GM19455 (cell line): ENCODE results near the gene RIGI.
"Not testable (repeated sequence)": the region's sequence is repeated elsewhere in the genome, so short reads cannot be mapped to it uniquely, and the experiment has no call there.

Experiments
- ATAC-seq: cut with Tn5 transposase; IDR thresholded peaks from one replicate; pipeline ENCODE4 v1.9.1; 2021; ENCODE audit not compliant: unreplicated experiment

The RIGI gene

DNA sequence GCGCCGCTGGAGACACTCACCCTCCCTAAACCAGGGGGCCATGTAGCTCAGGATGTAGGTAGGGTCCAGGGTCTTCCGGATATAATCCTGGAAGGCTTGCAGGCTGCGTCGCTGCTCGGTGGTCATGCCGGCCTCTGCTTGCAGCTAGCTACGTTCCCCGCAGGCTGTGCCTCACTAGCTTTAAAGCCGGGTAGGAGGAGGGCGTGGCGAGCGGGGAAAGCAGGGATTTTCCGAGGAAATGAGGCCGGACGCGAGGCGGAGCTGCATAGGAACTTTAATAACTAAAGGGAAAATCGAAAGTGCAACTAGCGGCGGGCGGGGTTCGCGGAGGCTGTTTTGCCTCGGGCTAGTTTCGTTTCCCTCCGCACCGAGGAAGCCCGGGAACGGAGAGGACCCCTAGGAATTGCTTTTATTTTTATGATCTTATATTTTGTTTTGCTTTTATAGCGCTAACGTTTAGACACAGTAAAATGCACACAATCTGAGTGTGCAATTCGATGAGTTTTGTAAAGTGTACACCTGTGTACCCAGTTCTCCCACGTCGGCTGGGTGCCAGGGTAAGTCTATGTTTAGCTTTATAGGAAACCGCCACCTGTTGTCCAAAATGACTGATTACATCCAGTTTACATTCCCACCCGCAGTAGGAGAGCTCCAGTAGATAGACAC lies at the start of gene RIGI:
Gene RIGI (minus strand): TSS at position 156 of the 666 bp plus-strand sequence. CDS start 30 bp downstream, at position 126.
- ATAC-seq: peak; percentile 68

DNA sequence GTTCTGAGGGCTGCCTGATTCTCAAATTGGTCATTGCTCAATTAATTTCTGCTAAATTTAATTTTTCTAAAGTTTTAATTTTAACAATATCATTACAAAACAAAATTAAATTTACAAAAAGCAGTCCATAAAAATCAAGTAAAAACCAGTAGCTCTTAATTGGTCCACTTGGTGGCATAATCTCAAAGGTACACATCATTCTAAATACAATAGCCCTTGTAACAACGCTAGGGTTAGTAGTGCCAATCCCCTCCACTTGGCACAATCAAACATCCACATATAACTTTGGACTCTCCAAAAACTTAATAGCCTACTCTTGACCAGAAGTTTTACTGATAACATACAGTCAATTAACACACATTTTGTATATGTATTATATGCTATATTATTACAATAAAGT lies 48.9 kb upstream of the RIGI start:
- no peak for ATAC-seq

DNA sequence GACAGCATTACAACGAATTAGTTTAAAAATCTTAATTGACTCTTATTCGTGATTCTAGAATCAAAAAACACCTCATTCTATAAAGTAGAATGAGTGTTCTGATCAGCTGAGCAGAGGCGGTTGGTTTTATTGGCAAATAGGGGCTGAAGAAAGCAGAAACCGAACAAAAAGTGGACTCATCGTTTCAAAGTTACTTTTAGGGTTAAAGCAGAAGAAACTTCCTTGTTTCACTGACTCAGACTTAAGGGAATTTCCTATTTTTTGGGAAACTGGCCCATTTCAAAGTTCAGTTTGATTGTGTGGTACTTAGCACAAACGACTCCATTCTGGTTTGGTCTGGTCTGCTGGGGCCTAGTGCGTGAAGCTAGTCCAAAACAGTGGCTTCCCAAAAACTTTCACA lies 47.8 kb upstream of the RIGI start:
- ATAC-seq: no peak

DNA sequence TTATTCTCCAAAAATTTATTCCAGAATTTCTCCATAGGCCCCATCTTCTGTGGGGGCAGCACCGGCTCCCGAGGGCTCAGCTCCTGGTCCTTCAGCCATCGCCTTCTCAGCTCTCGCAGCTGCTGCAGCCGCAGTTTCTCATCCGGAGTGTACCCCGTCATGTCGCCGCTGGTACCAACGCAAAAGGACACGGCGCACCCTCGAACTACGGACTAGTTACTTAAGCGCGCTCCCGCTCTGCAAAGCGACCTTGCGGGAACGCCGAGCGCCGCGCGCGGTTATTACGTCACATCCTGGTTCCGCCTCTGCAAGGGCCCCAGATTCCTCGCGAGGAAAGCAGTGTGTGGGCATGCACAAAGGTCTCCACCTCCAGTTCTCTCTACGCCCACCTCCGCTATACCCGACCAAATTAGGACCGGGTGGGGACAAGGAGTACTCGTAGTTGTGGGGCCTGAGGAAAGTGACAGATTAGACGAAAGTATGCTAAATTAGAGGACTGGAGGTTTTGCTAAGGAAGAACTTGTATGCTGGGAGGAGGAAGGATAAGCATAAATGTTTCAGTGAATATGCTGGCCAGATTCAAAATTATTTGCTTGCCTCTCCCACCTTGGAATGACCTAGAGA lies 47.0 kb upstream of the RIGI start, which contains the start of gene NDUFB6:
Gene NDUFB6 (minus strand): TSS at position 260 of the 624 bp plus-strand sequence. CDS start 99 bp downstream, at position 161.
- peak; percentile 80 for ATAC-seq

DNA sequence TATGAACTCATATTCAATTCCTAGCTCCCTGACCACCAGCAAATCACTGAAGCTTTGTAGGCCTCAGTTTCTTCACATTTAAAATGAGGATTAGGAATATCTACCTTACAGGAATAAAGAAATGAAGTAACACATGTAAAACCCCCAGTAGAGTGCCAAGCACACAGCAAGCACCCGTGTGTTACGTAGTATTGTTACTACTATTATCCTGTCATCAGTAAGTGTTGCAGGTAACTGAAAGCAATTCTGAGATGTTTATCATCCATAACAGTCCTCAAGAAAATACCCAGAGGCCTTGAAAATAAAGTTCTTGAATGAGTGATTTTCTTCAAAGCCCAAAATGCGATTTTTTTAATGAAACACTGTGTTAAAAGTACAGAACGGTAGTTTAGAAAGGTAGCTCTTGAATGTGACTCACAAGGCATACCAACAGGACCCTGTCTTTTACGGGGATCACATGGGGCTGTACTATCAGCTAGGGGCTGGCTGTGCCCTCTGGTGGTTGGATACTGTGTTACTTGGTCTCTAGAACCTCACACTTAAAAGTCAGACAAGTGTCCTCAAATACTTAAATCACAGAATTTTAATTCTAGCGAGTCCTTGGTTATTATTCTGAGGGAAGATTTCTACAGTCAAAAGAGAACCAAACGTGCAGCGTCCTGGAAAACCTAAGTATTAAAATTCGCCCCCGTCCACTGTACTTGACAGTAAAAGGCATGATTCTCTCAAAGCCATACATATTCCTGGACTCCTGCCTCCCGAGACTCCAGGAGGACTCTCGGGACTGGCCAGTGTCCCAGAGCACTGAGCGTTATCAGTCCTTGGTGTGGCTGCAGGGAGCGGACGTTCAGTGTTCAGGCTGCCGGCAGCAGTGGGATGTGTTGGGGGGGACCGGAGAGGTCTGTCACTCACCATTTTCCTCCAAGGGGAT lies 46.2 kb upstream of the RIGI start:
- peak; percentile 90 for ATAC-seq

DNA sequence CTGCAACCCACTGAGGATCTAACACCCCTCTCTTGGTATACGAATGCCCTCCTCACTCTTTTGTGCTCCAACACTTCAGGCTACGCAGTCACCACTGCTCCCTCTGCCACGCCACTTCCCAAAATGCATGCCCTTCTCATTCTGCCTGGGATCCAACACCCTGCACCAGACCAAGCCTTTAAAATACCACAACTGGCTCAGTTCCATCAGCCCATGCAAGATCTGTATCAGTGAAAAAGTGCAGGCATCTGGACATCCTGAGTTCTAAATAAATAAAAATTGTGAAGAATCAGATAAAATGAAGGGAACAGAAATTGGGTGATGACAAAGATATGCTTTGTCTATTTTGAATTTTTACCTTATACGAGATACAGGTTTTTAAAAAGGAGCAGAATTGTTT lies 44.3 kb upstream of the RIGI start:
- no peak for ATAC-seq

DNA sequence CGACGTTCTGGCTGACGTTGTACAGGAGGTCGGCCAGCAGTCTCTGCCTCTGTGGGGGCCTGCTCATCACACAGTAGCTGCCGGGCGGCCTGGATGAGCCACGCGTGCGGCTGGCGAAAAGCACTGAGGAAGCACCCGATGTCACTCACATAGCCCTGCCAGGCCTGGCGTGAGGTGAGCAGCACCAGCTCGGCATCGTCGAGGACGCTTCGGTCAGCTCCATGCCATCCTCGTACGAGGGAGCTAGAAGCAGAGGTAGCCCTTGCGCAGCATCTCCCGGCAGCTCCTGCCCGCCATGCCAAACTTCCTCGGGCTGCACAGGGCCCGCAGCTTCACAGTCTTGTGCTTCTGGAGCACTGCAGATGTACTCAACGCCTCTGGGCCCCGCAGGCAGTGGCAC lies 40.8 kb upstream of the RIGI start:
- no peak for ATAC-seq

DNA sequence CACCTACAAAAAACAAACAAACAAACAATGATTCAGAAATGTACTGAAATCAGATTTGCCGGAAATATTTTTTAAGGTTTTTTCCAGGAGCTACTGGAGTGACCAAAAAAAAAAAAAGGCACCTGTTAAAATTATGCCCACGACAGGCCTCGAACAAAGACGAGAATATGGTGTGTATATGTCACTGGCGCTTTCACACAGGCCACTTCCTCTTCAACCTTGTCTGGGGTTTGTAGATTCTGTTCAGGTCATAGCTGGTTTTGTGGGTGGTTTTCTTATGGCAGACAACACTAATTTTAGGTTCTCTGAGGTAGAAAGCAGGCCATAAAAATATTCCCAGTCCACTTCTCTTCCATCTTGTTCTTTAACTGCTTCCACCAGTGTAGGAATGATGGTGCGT lies 40.0 kb upstream of the RIGI start:
- ATAC-seq: no peak

DNA sequence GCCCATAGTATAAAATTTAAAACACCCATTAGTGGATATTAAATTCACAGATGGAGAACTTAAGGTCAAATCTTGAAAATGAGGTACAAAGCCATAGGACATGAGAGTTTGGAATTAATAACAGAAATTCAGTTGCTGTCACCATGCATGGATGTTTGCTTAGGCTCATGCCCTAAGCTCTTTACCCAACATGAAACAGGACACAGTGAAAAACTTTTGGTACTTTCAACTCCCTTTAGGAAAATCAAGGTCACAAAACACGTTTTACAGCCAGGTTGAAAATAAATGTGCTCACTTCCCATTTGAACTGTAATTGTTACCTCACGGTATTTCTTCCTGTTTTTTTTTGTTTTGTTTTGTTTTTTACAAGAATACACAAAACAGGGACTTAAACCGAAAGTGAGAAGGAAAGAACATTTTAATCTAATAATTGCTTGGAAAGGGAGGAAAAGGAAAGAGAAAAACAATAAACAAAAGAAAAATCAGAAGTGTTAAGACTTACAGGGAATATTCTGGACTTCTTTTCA lies 32.5 kb upstream of the RIGI start:
- ATAC-seq: no peak

DNA sequence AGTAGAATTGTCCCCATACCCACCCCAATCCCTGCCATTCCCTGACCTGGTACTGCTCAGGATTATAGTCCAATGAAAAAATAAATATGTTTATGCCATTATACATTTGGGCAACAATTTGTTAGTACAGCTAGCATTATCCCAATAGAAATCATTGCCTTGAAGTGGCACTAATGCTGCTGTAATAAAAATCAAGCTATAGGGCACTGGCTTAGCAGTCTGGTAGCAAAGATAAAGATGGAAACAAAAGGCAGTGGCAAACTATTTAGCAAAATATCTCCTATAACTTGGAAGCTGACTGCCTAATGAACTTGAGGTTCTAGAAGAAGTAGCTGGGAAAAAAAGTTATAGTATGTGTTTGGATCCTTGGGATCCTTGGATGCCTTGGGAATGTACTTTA lies 28.6 kb upstream of the RIGI start:
- no peak for ATAC-seq

DNA sequence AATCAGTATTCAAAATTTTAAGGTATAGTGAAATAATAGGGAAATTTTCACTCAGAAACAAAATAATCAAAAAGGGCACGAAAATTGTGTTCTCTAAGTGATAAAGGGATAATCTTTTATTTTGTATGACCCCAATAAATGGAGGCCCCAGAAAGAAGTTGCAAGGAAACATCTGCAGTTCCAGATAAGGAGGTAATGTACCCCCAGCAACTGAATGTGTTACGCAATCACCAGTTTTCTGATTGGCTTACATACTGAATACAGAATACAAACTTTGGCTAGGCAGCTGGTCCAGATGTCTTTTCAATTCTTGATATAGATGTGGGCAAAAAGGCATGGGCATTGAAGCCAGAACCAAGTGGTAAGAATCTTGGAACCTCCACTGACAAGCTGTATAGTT lies 28.1 kb upstream of the RIGI start:
- ATAC-seq: no peak

DNA sequence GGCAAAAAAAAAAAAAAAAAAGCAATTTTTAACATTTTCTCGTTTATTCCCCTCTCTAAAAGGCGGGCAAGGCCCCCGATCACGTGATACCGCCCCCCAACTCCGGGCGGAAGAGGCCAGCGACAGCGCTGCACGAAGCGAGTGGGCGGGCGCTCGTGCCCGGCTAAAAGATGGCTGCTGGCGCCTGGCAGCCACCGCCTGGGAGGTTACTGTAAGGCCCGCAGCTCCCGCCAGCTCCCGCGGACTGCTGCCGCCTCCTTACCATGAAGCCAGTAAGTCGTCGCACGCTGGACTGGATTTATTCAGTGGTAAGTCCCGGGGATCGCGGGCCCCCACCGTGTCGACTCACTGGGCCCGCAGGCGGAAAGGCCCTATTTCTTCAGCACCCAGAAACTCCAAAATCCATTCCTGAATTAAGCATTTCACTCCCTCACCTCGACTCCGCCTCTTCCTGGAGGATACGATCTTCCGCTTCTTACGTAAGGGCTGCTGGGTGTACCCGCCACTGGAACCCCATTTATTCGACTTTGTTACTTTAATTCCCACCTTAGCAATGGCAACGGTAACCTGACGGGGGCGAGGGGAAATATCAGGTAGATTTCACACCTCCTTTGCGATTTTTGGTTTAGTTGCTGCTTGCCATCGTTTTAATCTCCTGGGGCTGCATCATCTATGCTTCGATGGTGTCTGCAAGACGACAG lies 26.3 kb upstream of the RIGI start, which contains the start of the genes SMIM27 and TOPORS:
Gene SMIM27 (plus strand): TSS at position 156 of the 701 bp plus-strand sequence. CDS start 108 bp downstream, at position 264.
Gene TOPORS (minus strand): TSS at position 415 of the 701 bp plus-strand sequence. CDS start 150 bp downstream, at position 265.
- peak; percentile 72 for ATAC-seq

DNA sequence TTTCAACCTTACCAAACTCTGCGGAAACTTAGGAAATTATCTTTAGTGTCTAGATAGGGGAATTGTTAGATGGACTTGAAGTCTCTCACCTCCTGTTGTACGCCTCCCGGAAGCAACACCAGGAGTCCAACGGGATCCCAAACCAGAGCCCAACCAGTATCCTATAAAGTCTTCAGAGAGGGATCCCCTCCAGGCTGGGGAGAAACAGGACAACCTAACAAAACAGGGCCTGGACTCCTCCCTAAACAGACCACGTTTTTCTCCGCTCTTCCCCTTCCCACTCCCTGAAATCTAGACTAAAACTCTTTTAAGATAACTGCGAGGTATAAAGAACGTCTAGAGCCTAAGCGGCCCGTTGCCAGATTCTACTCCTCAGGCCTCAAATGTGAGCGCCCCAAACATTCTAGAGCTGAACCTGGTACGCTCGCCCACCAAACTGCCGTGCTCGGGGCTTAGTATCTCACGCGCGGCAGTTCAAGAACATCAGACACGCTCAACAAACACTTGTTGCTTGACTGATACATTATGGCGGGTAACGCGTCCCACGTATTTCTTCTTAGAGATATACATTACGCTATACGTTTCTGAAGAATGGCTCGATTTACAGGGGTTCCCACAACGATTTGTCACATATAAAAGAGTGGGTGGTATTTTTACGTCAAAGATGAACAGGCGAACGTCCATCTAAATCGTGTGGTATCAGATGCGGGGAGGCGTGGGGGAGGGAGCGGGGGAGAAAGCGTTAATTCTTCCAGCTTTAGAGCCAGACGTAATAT lies 25.5 kb upstream of the RIGI start:
- peak; percentile 9 for ATAC-seq

DNA sequence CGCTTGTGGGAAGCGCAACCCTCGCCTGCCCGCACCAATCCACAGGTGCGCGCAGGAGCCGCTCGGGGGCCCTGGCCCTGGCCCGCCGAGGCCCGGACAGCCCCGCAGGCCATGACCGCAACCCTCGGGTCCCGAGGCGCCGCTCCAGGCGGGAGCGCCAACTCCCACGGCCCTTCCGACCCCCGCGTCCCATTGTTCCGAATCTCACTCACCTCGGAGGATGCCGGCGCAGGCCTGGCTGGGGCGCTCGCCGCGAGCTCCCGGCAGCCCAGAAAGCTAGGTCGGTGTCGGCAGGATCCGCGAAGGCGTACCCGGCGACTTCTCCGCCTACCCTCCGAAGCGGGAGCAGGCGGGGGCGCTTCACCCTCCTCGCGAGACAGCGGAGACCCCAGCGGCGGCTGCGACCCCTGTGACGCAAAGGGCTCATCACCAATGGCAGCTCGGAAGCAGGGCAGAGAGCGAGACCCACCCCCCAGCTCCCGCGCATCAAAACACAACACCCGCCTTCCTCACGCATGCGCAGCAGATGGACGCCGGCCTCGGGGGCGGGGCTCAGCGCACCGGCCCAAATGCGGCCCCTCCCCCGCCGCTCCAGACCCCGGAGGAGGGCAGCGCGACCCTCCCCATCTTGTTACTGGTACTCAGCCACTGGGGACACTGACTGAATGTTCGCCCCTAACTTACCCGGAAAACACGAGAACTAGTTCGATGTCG lies 24.7 kb upstream of the RIGI start:
- ATAC-seq: peak; percentile 61

DNA sequence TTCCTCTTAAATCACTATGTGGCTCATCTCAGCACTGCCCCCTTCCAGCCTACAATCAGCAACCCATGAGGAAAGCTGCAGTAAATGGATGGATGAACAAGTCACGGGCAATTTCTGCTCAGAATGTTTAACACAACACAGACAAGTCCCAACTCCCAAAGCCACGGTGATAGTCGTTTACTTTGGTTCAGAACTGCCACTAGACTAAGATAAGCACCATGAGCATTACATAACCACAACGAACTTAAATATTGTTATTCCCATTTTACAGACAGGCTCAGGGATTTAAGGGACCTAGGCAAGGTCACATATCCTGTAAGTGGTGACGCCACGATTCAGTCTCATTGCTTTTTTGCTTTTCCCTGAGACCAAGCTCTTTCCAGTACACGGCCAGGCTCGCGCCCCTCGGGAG lies 24.2 kb upstream of the RIGI start:
- ATAC-seq: no peak

DNA sequence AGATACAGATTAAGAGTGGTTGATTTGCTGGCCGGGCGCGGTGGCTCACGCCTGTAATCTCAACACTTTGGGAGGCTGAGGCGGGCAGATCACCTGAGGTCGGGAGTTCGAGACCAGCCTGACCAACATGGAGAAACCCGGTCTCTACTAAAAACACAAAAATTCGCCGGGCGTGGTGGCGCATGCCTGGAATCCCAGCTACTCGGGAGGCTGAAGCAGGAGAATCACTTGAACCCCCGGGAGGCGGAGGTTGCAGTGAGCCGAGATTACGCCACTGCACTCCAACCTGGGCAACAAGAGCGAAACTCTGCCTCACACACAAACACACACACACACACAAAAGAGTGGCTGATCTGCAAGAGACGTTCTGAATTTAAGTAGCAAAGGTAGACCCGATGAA lies 22.2 kb upstream of the RIGI start:
- not testable (repeated sequence) for ATAC-seq

DNA sequence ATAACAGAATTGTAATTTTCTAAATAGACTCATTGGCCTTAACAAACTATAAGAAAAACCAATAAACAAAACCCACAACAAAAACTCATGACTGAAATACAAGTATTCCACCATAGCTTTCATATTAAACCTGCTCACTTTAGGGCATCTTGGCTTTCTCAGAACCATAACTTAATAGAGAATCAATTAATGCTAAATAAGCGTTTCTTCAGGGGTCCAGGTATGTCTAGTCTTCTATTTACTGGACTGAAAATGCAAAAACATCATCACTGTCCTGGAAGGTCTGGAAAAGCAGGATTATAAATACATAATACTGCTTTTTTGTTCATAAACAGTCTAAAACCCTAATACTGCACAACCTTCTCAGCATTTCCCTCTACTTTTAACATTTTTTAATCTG lies 19.9 kb upstream of the RIGI start:
- ATAC-seq: no peak

DNA sequence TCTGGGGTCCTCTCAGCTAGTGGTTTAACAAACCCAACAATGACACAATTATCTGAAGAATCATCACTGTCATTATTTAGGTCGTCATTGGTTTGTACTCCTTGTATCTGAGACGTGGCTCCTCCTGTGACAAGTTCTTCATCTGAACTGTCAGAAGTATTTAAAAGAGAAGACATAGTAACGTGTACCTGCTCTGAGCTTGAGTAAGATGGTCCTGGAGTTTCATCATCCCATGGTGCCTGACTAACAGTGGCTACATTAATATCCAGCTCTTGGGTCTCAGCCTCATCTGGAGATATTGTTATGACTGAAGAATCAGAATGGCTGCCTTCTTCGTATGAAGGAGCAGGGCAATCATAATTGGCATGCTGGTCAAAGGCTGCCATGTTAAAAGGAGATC lies 17.1 kb upstream of the RIGI start:
- ATAC-seq: no peak

DNA sequence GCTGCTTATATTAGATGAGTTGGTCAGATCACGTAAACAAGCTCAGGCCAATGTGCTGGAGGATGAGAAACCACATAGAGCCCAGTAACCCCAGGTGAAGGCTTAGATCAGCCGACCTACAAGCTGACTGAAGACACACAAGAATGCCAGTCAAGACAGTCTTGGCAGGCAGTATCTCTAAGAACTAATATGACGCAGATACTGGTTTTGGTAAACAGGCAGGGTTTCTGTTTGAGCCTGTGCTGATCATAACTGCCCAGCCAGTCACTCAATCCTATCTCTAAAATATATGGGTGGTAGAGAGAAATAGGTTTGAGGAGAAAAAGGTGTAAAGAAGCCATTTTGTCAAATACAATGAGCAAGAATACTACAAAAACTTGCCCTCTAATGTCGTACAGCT lies 7.8 kb upstream of the RIGI start:
- no peak for ATAC-seq
